OCI-LY7 (cell line): Measurements from ENCODE around the gene RBBP6. TPM values are rescaled to one million over a fixed set of nuclear protein-coding genes. Genes with fewer than 3 reads are reported as not detected.

ENCODE experiments used
- Bru-seq: library from RNA; stranded (reverse); fragments of 400-500 nt; gene quantifications from one replicate; lab custom pipeline; 2021; lab: Mats Ljungman, UMichigan
- BruChase-seq, 2 experiments: library from RNA; stranded (reverse); fragments of 400-500 nt; gene quantifications; one replicate each; lab custom pipeline; 2021; lab: Mats Ljungman, UMichigan
- BruUV-seq: library from RNA; stranded (reverse); fragments of 400-500 nt; replicated peaks from 2 replicates; lab custom pipeline; 2021; lab: Mats Ljungman, UMichigan
- CTCF ChIA-PET: fragments of 300-600 bp; sonication (Branson Sonifier 250); formaldehyde crosslinking; loops from one replicate; lab custom pipeline; 2022; ENCODE audit warnings: antibody characterized with exemption; ENCODE audit not compliant: unreplicated experiment; lab: Charles Lee
- POLR2A ChIA-PET: fragments of 300-600 bp; sonication (Branson Sonifier 250); formaldehyde crosslinking; loops from one replicate; lab custom pipeline; 2022; ENCODE audit warnings: antibody characterized with exemption; lab: Charles Lee
- DNase-seq: peaks from one replicate; pipeline ENCODE4 v3.0.0-alpha.2; 2015; ENCODE audit warnings: low spot score
- H2AFZ ChIP-seq: fragments of 200-600 bp; sonication (generic), shearing (Covaris generic); 2 replicates; pipeline ENCODE4 v1.6.1; 2014; ENCODE audit warnings: mild to moderate bottlenecking, antibody characterized with exemption, low read length, moderate library complexity
- H3K27ac ChIP-seq: fragments of 200-600 bp; sonication (generic); 2 replicates; pipeline ENCODE4 v1.5.1; 2014; ENCODE audit warnings: mixed run types, low read depth, mild to moderate bottlenecking, moderate library complexity, low read length, inconsistent platforms; ENCODE audit not compliant: poor library complexity, severe bottlenecking
- H3K36me3 ChIP-seq: fragments of 200-600 bp; sonication (generic); 2 replicates; pipeline ENCODE4 v1.6.1; 2014; ENCODE audit warnings: mild to moderate bottlenecking, antibody characterized with exemption, low read length, moderate library complexity, mixed read lengths; ENCODE audit not compliant: insufficient read depth
- H3K4me1 ChIP-seq: fragments of 200-600 bp; sonication (generic); 2 replicates; pipeline ENCODE4 v1.5.1; 2014; ENCODE audit warnings: mild to moderate bottlenecking, low read length; ENCODE audit not compliant: insufficient read depth, poor library complexity, severe bottlenecking
- H3K4me2 ChIP-seq: fragments of 200-600 bp; sonication (generic); 2 replicates; pipeline ENCODE4 v1.6.1; 2014; ENCODE audit warnings: mild to moderate bottlenecking, low read length
- H3K4me3 ChIP-seq: fragments of 200-600 bp; sonication (generic); 2 replicates; pipeline ENCODE4 v1.5.1; 2014; ENCODE audit warnings: mild to moderate bottlenecking, low read depth, low read length; ENCODE audit not compliant: poor library complexity, severe bottlenecking
- H3K79me2 ChIP-seq: fragments of 200-600 bp; sonication (generic); 2 replicates; pipeline ENCODE4 v1.6.1; 2016; ENCODE audit warnings: low read depth, mild to moderate bottlenecking, low read length, moderate library complexity, mixed read lengths; ENCODE audit not compliant: insufficient read depth
- H3K9me2 ChIP-seq: fragments of 200-600 bp; sonication (generic); 2 replicates; pipeline ENCODE4 v1.6.1; 2016; ENCODE audit warnings: mild to moderate bottlenecking, low read length, mixed read lengths; ENCODE audit not compliant: insufficient read depth
- H3K9me3 ChIP-seq: fragments of 200-600 bp; sonication (generic); 2 replicates; pipeline ENCODE4 v1.6.1; 2014; ENCODE audit warnings: mild to moderate bottlenecking, mixed run types, low read length, mixed read lengths
- H4K20me1 ChIP-seq: fragments of 200-600 bp; sonication (generic); 2 replicates; pipeline ENCODE4 v1.6.1; 2014; ENCODE audit warnings: mild to moderate bottlenecking, antibody characterized with exemption, low read length, moderate library complexity, mixed read lengths; ENCODE audit not compliant: insufficient read depth
- CTCF ChIP-seq: fragments of 200-600 bp; sonication (generic); conservative IDR thresholded peaks from 2 replicates; pipeline ENCODE4 v1.5.1; 2014; ENCODE audit warnings: mild to moderate bottlenecking, antibody characterized with exemption, low read length, moderate library complexity, mixed read lengths
- EZH2phosphoT487 ChIP-seq: fragments of 200-600 bp; sonication (generic); IDR thresholded peaks from 2 replicates; pipeline ENCODE4 v1.6.1; 2018; ENCODE audit warnings: low read depth, borderline replicate concordance, mild to moderate bottlenecking, mixed run types, antibody characterized with exemption, low read length, moderate library complexity, mixed read lengths
- intact Hi-C: fragments of 100-400 bp; cut with micrococcal nuclease; formaldehyde crosslinking; loops from one replicate; pipeline ENCODE4 v1.10.0; 2022; ENCODE audit not compliant: unreplicated experiment
- long read RNA-seq: library from polyadenylated mRNA; stranded (forward); transcript quantifications from one replicate; pipeline ENCODE4 v2.0.0, GENCODE V29; 2022
- total RNA-seq, 2 experiments: library from RNA; depleted of rRNA in 1 of 2; stranded (reverse); fragments of >200 nt in 1 of 2; shearing (Covaris generic) in 1 of 2; gene quantifications; 2 replicates each; pipeline ENCODE4 v1.2.3, GENCODE V29; 2014 to 2022

Gene RBBP6
- total RNA-seq (2014; rRNA removed; shearing (Covaris generic)) (32.6 and 41.2 TPM in 2 replicates), total RNA-seq (2022) (83.0 and 95.0 TPM in 2 replicates), Bru-seq, nascent RNA (percentile 97 among the genes with signal in this experiment), BruChase-seq, experiment 1, labeled RNA remaining after a 6-hour chase (percentile 93 among the genes with signal in this experiment), BruChase-seq, experiment 2, labeled RNA remaining after a 2-hour chase (percentile 98 among the genes with signal in this experiment)
- long read RNA-seq, full-length matches to known transcripts: 23 of 78 reads
- long read RNA-seq, partial matches to known transcripts: 34 of 78 reads
- long read RNA-seq, other reads (novel, unspliced or antisense): 21 of 78 reads

DNA sequence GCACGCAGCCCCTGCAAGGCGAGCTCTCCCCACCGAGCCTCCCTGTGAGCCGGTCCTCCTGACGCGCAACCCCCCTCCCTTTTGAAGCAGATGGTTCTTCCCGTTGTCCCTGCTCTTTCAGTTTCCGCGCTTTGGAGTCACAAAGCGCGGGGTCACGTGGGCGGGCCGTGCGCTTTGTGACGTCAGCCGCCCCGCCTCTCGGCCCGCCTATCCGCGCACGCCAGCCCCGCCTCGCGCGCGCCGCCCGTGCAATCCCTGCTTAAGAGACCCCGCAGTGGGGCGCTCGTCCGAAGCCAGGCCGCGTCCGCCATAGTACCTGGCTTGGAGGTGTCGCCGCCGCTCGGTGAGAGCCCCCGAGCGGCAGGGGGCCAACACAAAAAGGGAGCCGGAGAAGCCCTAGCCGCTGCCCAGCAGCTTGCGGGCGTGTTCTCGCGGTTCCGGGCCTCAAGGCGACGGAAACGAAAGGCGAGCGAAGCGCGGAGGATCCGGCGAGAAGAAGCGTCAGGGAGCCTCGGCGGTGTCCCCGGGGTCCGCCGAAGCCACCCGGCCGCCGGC is at the start of gene RBBP6:
RBBP6 (plus strand) TSS at position 272 of the 555 bp plus-strand sequence. CDS start 1,061 bp downstream, outside the sequence.
- peak; percentile 56 for TF ChIP-seq CTCF
- no peak for TF ChIP-seq EZH2phosphoT487
- Histone ChIP-seq H4K20me1 (peaks cover 44% of the 10 kb centered on the region), H3K79me2 (peaks cover 48% of the 10 kb centered on the region), H3K9me3 (no peaks in the 10 kb centered on the region), H3K36me3 (peaks cover 44% of the 10 kb centered on the region), H3K9me2 (no peaks in the 10 kb centered on the region), H3K4me3 (peak within 1 kb of the TSS; percentile 99), H3K27ac (peak within 1 kb of the TSS; percentile 80), H3K4me1 (peaks cover 44% of the 10 kb centered on the region), H2AFZ (peak within 1 kb of the TSS; percentile 95), H3K4me2 (peak within 1 kb of the TSS; percentile 88)
- intact Hi-C loops: loop anchor here (1.0 kb wide), 1 partner anchor 191 kb away; no protein-coding TSS in a partner anchor
- DNase-seq: peak; percentile 97
- ChIA-PET POLR2A (interaction anchor here (0.9 kb wide), 1 partner anchor 124 kb away, joined by 3 read pairs; no protein-coding TSS in a partner anchor), CTCF (interaction anchor here (0.7 to 1.6 kb wide), 2 partner anchors 11 to 468 kb away, joined by 3 to 4 read pairs; no protein-coding TSS in a partner anchor)
- no TSS peak for BruUV-seq

DNA sequence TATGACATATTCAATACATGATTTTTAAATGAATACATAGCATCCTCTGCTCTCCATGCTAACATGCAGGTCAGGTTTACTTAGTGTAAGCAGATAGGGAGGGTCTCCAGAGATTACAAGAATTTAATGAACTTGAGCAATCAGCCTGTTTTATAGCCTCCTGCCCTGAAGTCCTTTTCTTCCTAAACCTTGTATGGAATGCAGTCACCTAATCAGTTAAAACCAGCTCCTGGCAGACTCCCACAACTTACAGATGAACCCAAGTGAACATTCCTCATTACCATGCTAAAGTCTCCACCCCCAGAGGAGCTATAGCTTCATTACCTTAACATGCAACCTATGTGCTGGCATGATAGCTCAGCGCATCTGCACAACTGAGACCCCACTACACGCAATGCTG is 48.5 kb upstream of the RBBP6 start:
- no peaks in the 10 kb centered on the region for H3K9me3 ChIP-seq
- no peak overlapping the region for H2AFZ ChIP-seq
- no peaks in the 10 kb centered on the region for H3K4me1 ChIP-seq
- no peaks in the 10 kb centered on the region for H3K36me3 ChIP-seq
- no peak for TF ChIP-seq EZH2phosphoT487
- no peak for TF ChIP-seq CTCF
- H3K4me2 ChIP-seq: no peak overlapping the region
- no TSS peak for BruUV-seq
- no peak overlapping the region for H3K4me3 ChIP-seq
- H3K9me2 ChIP-seq: no peaks in the 10 kb centered on the region
- CTCF ChIA-PET: no interaction called here
- intact Hi-C loops: no loop called here
- POLR2A ChIA-PET: interaction anchor here (0.7 to 0.9 kb wide), 2 partner anchors 12 to 687 kb away, joined by 3 to 5 read pairs; no protein-coding TSS in a partner anchor
- no peaks in the 10 kb centered on the region for H3K79me2 ChIP-seq
- H3K27ac ChIP-seq: no peak overlapping the region
- no peak for DNase-seq
- no peaks in the 10 kb centered on the region for H4K20me1 ChIP-seq
